Activated CD4-positive, alpha-beta memory T cell treated with anti-CD3 and anti-CD28 coated beads for 36 hours (primary cell): ENCODE data around the gene SPATA13. TPM values are rescaled to one million over a fixed set of nuclear protein-coding genes. Genes with fewer than 3 reads are reported as not detected.

Source experiments
- CTCF ChIA-PET: fragments of 350-600 bp; sonication (Branson Sonifier 250); formaldehyde crosslinking; loops from one replicate; lab custom pipeline; 2021; ENCODE audit warnings: antibody characterized with exemption, inconsistent platforms; lab: Charles Lee
- POLR2A ChIA-PET: fragments of 350-600 bp; sonication (Branson Sonifier 250); formaldehyde crosslinking; loops from one replicate; lab custom pipeline; 2021; ENCODE audit warnings: antibody characterized with exemption; lab: Charles Lee
- DNase-seq: peaks from one replicate; pipeline ENCODE4 v3.0.0-alpha.2; 2020
- H3K27ac Mint-ChIP-seq: one replicate; pipeline ENCODE4 v1.8.0; 2021; ENCODE audit warnings: mixed read lengths
- H3K27me3 Mint-ChIP-seq: one replicate; pipeline ENCODE4 v1.8.0; 2021; ENCODE audit warnings: mixed read lengths
- H3K36me3 Mint-ChIP-seq: one replicate; pipeline ENCODE4 v1.8.0; 2021; ENCODE audit warnings: mixed read lengths
- H3K4me1 Mint-ChIP-seq: one replicate; pipeline ENCODE4 v1.8.0; 2021; ENCODE audit warnings: low read depth, mixed read lengths
- H3K4me3 Mint-ChIP-seq: one replicate; pipeline ENCODE4 v1.8.0; 2021; ENCODE audit warnings: mild to moderate bottlenecking, mixed read lengths
- H3K9me3 Mint-ChIP-seq: one replicate; pipeline ENCODE4 v1.8.0; 2021; ENCODE audit warnings: mixed read lengths
- intact Hi-C: fragments of 100-400 bp; cut with micrococcal nuclease; formaldehyde crosslinking; loops from one replicate; pipeline ENCODE4 v1.15.1; 2023
- total RNA-seq, 2 experiments: library from RNA; stranded (reverse); gene quantifications; one replicate each; pipeline ENCODE4 v1.2.3, GENCODE V29; 2021

The SPATA13 gene
- total RNA-seq, 2 experiments from 2014 or later: 50.3 to 50.8 TPM

- no peaks in the 10 kb centered on the region for H3K9me3 Mint-ChIP-seq
- intact Hi-C loops: loop anchor here (1.0 to 10.0 kb wide), 12 partner anchors 9 to 1628 kb away; partner anchors contain the start of genes ATP12A, MTMR6 and SPATA13
- peak overlapping the region; percentile 66 for H3K4me3 Mint-ChIP-seq
- H3K36me3 Mint-ChIP-seq: peaks cover 19% of the 10 kb centered on the region
- peaks cover 2% of the 10 kb centered on the region for H3K27me3 Mint-ChIP-seq
- ChIA-PET POLR2A (interaction anchor here (1.0 to 5.7 kb wide), 6 partner anchors 10 to 238 kb away, joined by 4 to 62 read pairs (median 14); partner anchors contain the start of gene PARP4), CTCF (interaction anchor here (0.6 to 2.7 kb wide), 9 partner anchors 10 to 306 kb away, joined by 3 to 24 read pairs (median 6); no protein-coding TSS in a partner anchor)
- peak; percentile 86 for DNase-seq
- peaks cover 80% of the 10 kb centered on the region for H3K4me1 Mint-ChIP-seq
- H3K27ac Mint-ChIP-seq: peak overlapping the region; percentile 97
Measured at GRCh38 chr13:24274452-24275021, 114.0 kb downstream of the SPATA13 start.

DNA sequence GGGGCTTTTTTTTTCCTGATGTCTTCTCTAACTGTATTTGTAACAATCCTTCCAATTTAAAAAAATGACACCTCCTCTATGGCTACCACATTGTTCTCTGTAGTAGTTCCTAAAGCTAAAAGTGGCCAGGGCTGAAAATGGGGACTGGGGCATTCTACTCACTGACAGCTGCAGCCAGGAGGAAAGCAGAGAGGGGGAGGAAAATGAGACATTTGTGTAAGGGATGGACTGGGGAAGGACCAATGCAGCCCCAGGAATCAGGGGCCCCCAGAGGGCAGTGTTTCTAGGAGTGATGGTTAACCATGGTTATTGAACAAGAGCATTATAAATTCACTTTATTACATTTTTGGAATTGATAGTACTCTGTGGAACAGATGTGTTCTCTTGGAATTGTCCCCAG lies 114.5 kb downstream of the SPATA13 start:
- peaks cover 19% of the 10 kb centered on the region for H3K36me3 Mint-ChIP-seq
- no peaks in the 10 kb centered on the region for H3K9me3 Mint-ChIP-seq
- H3K4me1 Mint-ChIP-seq: peaks cover 81% of the 10 kb centered on the region
- H3K27me3 Mint-ChIP-seq: peaks cover 2% of the 10 kb centered on the region
- CTCF ChIA-PET: interaction anchor here (0.8 to 2.7 kb wide), 8 partner anchors 10 to 48 kb away, joined by 3 to 24 read pairs (median 7); no protein-coding TSS in a partner anchor
- intact Hi-C loops: loop anchor here (2.0 to 10.0 kb wide), 4 partner anchors 42 to 1010 kb away; partner anchors contain the start of gene MTMR6
- POLR2A ChIA-PET: interaction anchor here (1.4 to 5.7 kb wide), 5 partner anchors 11 to 24 kb away, joined by 4 to 62 read pairs (median 21); no protein-coding TSS in a partner anchor
- DNase-seq: no peak
- peak overlapping the region; percentile 66 for H3K4me3 Mint-ChIP-seq
- peak overlapping the region; percentile 97 for H3K27ac Mint-ChIP-seq

DNA sequence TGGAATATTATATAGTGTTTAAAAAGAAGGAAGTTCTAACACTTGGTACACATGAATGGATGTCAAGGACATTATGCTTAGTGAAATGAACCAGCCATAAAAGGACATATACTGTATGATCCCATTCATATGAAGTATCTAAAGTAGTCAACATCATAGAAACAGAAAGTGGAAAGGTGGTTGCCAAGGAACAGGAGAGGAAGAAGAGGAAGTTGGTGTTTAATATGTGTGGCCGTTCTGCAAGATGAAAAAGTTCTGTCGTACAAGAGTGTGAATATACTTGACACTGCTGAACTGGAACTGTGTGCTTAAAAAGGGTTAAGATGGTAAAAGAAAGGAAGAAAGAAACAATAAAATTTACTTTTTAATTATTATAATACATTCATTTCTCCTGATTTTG lies 115.8 kb downstream of the SPATA13 start:
- Mint-ChIP-seq H3K36me3 (peaks cover 21% of the 10 kb centered on the region), H3K27me3 (no peaks in the 10 kb centered on the region), H3K4me1 (peaks cover 87% of the 10 kb centered on the region), H3K27ac (peak overlapping the region; percentile 97), H3K9me3 (no peaks in the 10 kb centered on the region), H3K4me3 (peak overlapping the region; percentile 14)
- no peak for DNase-seq
- intact Hi-C loops: loop anchor here (10.0 kb wide), 1 partner anchor 1008 kb away; the partner anchor contains the start of gene MTMR6
- POLR2A ChIA-PET: interaction anchor here (2.6 kb wide), 1 partner anchor 22 kb away, joined by 22 read pairs; no protein-coding TSS in a partner anchor
- CTCF ChIA-PET: interaction anchor here (2.7 kb wide), 1 partner anchor 47 kb away, joined by 12 read pairs; no protein-coding TSS in a partner anchor

DNA sequence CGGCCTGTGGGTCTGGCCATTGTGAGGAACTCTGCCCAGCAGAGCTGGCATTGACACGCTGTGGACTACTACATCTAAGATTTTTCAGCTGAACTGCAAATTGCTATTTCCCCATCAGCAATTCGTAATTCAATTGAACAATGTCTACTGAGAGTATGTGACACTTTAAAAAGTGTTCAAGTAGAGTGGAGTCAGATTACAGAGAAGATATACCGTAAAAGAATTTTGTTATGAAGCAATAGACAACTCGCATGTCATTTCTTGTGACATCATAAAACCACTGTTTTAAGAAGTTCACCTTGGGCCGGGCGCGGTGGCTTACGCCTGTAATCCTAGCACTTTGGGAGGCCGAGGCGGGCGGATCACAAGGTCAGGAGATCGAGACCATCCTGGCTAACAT lies 116.3 kb downstream of the SPATA13 start:
- no peak overlapping the region for H3K4me3 Mint-ChIP-seq
- no peaks in the 10 kb centered on the region for H3K9me3 Mint-ChIP-seq
- CTCF ChIA-PET: interaction anchor here (1.0 kb wide), 1 partner anchor 114 kb away, joined by 3 read pairs; no protein-coding TSS in a partner anchor
- POLR2A ChIA-PET: interaction anchor here (0.6 kb wide), 1 partner anchor 43 kb away, joined by 4 read pairs; no protein-coding TSS in a partner anchor
- no peak for DNase-seq
- H3K4me1 Mint-ChIP-seq: peaks cover 86% of the 10 kb centered on the region
- no peaks in the 10 kb centered on the region for H3K27me3 Mint-ChIP-seq
- H3K27ac Mint-ChIP-seq: peak overlapping the region; percentile 97
- intact Hi-C loops: loop anchor here (10.0 kb wide), 1 partner anchor 1008 kb away; the partner anchor contains the start of gene MTMR6
- peaks cover 19% of the 10 kb centered on the region for H3K36me3 Mint-ChIP-seq

GRCh38 chr13:24277761-24278160 lies 117.2 kb downstream of the SPATA13 start:
- Mint-ChIP-seq H3K4me1 (peaks cover 88% of the 10 kb centered on the region), H3K9me3 (no peaks in the 10 kb centered on the region), H3K36me3 (peaks cover 19% of the 10 kb centered on the region), H3K4me3 (no peak overlapping the region), H3K27me3 (no peaks in the 10 kb centered on the region), H3K27ac (peak overlapping the region; percentile 40)
- no peak for DNase-seq
- ChIA-PET POLR2A (no interaction called here), CTCF (interaction anchor here (1.0 kb wide), 1 partner anchor 115 kb away, joined by 3 read pairs; no protein-coding TSS in a partner anchor)
- intact Hi-C loops: loop anchor here (10.0 kb wide), 1 partner anchor 1007 kb away; the partner anchor contains the start of gene MTMR6

DNA sequence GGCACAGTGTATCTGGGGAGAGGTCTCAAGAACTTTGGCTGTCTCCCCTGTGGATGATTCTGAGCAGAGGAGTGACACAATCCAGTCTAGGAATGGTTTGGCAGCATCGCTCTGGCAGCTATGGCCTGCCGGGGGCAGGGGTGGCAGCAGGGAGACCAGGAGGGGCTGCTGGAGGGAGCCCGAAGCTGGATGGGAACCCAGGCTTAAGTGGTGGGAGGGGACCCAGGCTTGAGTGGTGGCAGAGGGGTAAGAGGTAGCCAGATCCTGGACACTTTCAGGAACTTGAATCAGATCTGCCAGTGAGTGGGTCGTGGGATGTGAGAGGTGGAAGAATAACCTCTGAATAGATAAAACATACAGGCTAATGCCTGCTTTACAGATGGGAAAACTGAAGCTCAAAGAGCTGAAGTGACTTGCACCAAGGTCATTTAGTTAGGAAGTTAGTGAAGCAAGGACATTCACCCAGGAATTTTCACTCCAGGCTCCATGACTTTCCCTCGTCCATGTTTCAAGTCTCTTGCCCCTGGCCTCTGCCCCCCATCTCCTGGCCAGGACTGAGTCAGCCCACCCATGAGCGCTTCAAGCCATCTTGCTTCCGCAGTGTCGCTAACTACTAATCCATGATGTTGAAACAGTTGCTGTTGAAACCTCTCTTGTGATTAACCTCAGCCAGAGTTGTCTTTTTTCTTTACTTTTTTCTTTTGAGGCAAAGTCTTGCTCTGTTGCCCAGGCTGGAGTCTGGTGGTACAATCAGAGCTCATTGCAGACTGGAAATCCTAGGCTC lies 119.0 kb downstream of the SPATA13 start:
- Mint-ChIP-seq H3K9me3 (no peaks in the 10 kb centered on the region), H3K36me3 (peaks cover 28% of the 10 kb centered on the region), H3K27ac (peak overlapping the region; percentile 76), H3K4me1 (peaks cover 75% of the 10 kb centered on the region), H3K27me3 (no peaks in the 10 kb centered on the region), H3K4me3 (no peak overlapping the region)
- intact Hi-C loops: loop anchor here (10.0 kb wide), 1 partner anchor 1005 kb away; the partner anchor contains the start of gene MTMR6
- CTCF ChIA-PET: no interaction called here
- POLR2A ChIA-PET: interaction anchor here (0.6 kb wide), 1 partner anchor 418 kb away, joined by 3 read pairs; no protein-coding TSS in a partner anchor
- peak; percentile 9 for DNase-seq

- H3K9me3 Mint-ChIP-seq: no peaks in the 10 kb centered on the region
- ChIA-PET POLR2A (interaction anchor here (1.5 kb wide), 1 partner anchor 10 kb away, joined by 6 read pairs; no protein-coding TSS in a partner anchor), CTCF (no interaction called here)
- peak overlapping the region; percentile 50 for H3K27ac Mint-ChIP-seq
- intact Hi-C loops: no loop called here
- no peak overlapping the region for H3K4me3 Mint-ChIP-seq
- H3K36me3 Mint-ChIP-seq: peaks cover 36% of the 10 kb centered on the region
- no peak for DNase-seq
- H3K4me1 Mint-ChIP-seq: peaks cover 63% of the 10 kb centered on the region
- H3K27me3 Mint-ChIP-seq: no peaks in the 10 kb centered on the region
Measured at GRCh38 chr13:24280720-24281119, 120.2 kb downstream of the SPATA13 start.

DNA sequence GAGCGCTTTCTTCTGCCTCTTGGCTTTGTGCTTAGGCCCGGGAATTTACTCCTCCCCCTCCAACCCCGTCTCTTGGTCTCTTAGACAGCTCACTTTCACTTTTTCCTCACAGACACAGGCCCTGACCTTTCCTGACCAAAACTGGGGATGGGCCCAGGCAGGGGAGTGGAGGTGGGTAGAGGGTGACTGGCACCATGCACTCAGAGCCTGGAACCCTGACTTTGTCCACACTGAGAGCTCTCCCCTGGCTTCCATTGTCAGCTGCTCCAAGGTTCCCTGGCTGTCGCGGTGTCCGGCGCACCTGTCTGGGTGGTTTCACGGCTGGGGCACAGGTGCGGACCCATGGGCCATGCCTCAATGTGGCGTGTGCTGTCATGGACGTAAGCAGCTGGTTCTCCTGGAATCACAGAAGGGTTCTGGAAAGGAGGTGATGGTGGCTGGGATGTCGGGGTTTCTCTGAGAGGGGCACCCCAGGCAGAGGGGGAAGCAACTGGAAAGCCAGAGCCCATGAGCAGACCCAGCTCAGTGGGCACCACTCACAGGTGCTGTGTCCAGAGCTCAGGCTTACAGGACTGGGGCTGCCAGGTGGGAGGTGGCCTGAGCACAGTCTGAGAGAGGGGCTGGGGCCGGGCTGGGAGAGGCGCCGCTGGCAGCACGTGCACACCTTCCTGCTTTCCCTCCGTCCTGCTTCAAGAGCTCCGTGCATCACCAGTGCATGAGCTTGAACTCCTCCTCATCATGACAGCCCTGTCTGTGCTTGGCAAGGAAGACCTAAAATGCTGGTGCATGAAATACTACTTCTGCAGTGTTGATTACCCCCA lies 120.9 kb downstream of the SPATA13 start:
- no peaks in the 10 kb centered on the region for H3K9me3 Mint-ChIP-seq
- H3K36me3 Mint-ChIP-seq: peaks cover 39% of the 10 kb centered on the region
- peak overlapping the region; percentile 60 for H3K27ac Mint-ChIP-seq
- no peaks in the 10 kb centered on the region for H3K27me3 Mint-ChIP-seq
- intact Hi-C loops: no loop called here
- ChIA-PET POLR2A (interaction anchor here (1.5 kb wide), 1 partner anchor 11 kb away, joined by 6 read pairs; no protein-coding TSS in a partner anchor), CTCF (interaction anchor here (1.1 kb wide), 1 partner anchor 50 kb away, joined by 3 read pairs; no protein-coding TSS in a partner anchor)
- H3K4me3 Mint-ChIP-seq: no peak overlapping the region
- DNase-seq: no peak
- peaks cover 56% of the 10 kb centered on the region for H3K4me1 Mint-ChIP-seq

DNA sequence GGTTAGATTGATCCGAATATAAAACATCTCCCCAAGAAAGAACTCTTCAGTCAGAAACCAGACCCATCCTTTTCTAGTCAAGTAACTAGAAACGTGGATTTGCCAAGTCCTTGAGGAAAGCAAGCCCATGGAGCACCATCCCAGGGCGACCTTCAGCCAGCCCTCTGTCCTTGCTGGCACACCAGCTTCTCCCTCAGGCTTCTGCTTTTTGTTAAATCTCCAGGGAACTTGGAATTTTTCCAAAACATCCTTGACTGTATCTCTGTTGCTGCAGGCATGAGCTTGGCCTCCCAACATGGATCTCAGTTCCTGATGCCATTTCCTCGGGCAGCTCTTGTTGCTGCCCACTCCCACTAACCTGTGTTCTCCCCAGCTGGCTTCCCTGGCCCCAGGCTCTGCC lies 121.7 kb downstream of the SPATA13 start:
- no peaks in the 10 kb centered on the region for H3K9me3 Mint-ChIP-seq
- DNase-seq: peak; percentile 3
- H3K4me3 Mint-ChIP-seq: no peak overlapping the region
- CTCF ChIA-PET: interaction anchor here (1.1 kb wide), 1 partner anchor 51 kb away, joined by 3 read pairs; no protein-coding TSS in a partner anchor
- no peak overlapping the region for H3K27ac Mint-ChIP-seq
- peaks cover 47% of the 10 kb centered on the region for H3K36me3 Mint-ChIP-seq
- POLR2A ChIA-PET: interaction anchor here (1.0 to 1.5 kb wide), 2 partner anchors 12 to 15 kb away, joined by 3 to 6 read pairs; no protein-coding TSS in a partner anchor
- H3K4me1 Mint-ChIP-seq: peaks cover 49% of the 10 kb centered on the region
- H3K27me3 Mint-ChIP-seq: no peaks in the 10 kb centered on the region
- intact Hi-C loops: no loop called here

DNA sequence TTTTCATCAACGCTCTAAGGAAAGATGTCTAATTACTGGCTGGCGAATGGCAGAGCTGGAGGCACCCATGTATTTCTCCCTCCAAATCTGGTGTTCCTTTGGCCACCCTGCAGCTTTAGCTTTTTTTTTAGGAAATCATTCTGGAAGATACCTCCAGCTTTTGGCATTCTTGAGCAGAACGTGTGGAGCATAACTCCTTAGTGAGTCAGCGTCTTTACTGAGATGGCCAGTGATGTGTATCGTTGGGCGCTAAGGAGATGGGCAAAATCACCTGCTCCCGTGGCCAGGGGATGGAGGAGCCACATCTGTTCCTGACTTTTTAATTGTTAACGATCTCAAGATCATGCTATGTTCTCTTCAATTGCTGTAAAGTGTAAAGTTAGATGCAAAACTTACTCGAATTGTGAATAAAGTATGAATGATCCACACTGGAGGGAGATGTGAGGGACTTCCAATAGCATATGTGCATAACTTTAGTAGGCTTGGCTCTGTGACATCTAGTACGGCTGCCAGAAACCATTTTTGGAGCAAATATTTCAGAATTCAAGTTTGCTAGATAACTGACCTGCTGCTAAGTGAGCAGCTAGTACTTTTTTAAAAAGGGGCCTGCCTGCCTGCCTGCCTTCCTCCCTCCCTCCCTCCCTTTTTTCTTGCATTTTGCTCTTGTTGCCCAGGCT lies 124.5 kb downstream of the SPATA13 start:
- intact Hi-C loops: no loop called here
- Mint-ChIP-seq H3K27me3 (no peaks in the 10 kb centered on the region), H3K4me3 (no peak overlapping the region), H3K27ac (no peak overlapping the region), H3K9me3 (no peaks in the 10 kb centered on the region), H3K4me1 (peaks cover 23% of the 10 kb centered on the region), H3K36me3 (peaks cover 62% of the 10 kb centered on the region)
- POLR2A ChIA-PET: interaction anchor here (1.0 kb wide), 2 partner anchors 8 to 15 kb away, joined by 3 read pairs; no protein-coding TSS in a partner anchor
- DNase-seq: no peak
- CTCF ChIA-PET: no interaction called here
